GM11168 (cell line): ENCODE data around the gene SLC4A3.

Experiments used
- in situ Hi-C: fragments of 300-500 bp; cut with MboI; formaldehyde crosslinking; loops from one replicate; pipeline ENCODE4 v1.12.0; 2022; ENCODE audit warnings: low sequenced_read_pairs; ENCODE audit not compliant: unreplicated experiment

SLC4A3 gene

GRCh38 chr2:219611866-219612576 lies 15.4 kb upstream of the SLC4A3 start:
- in situ Hi-C loops: no loop called here

GRCh38 chr2:219612577-219613286 lies 14.7 kb upstream of the SLC4A3 start:
- in situ Hi-C loops: no loop called here

- in situ Hi-C loops: no loop called here
These were observed 13.9 kb upstream of the SLC4A3 start for GRCh38 chr2:219613461-219614070.

- in situ Hi-C loops: no loop called here
These were observed 13.2 kb upstream of the SLC4A3 start for GRCh38 chr2:219614076-219614860.

- in situ Hi-C loops: no loop called here
These were observed 12.4 kb upstream of the SLC4A3 start for GRCh38 chr2:219615036-219615435.

- in situ Hi-C loops: no loop called here
These were observed 11.5 kb upstream of the SLC4A3 start for GRCh38 chr2:219615894-219616293.

GRCh38 chr2:219616550-219616949 lies 10.9 kb upstream of the SLC4A3 start:
- in situ Hi-C loops: no loop called here

GRCh38 chr2:219618733-219619122 lies 8.7 kb upstream of the SLC4A3 start:
- in situ Hi-C loops: no loop called here

GRCh38 chr2:219619235-219619634 lies 8.2 kb upstream of the SLC4A3 start:
- in situ Hi-C loops: no loop called here

- in situ Hi-C loops: no loop called here
These were observed 6.9 kb upstream of the SLC4A3 start for GRCh38 chr2:219620546-219620945.

GRCh38 chr2:219621935-219622334 lies 5.5 kb upstream of the SLC4A3 start:
- in situ Hi-C loops: no loop called here

- in situ Hi-C loops: no loop called here
These were observed 5.0 kb upstream of the SLC4A3 start for GRCh38 chr2:219622472-219622871.

GRCh38 chr2:219624565-219624964 lies 2.9 kb upstream of the SLC4A3 start:
- in situ Hi-C loops: no loop called here

GRCh38 chr2:219625179-219625578 lies 2.3 kb upstream of the SLC4A3 start:
- in situ Hi-C loops: no loop called here

- in situ Hi-C loops: no loop called here
These were observed 890 bp upstream of the SLC4A3 start for GRCh38 chr2:219626540-219626939.

- in situ Hi-C loops: no loop called here
These were observed 980 bp downstream of the SLC4A3 start for GRCh38 chr2:219628235-219628985.

GRCh38 chr2:219628986-219629901 lies 1.8 kb downstream of the SLC4A3 start:
- in situ Hi-C loops: no loop called here

GRCh38 chr2:219629976-219630695 lies 2.7 kb downstream of the SLC4A3 start:
- in situ Hi-C loops: no loop called here
